Stomach (tissue), 4 donors: Measurements from ENCODE around the gene PCDHB6.

Experiments
- POLR2A ChIP-seq, 4 donors: fragments of 450-650 bp; IDR thresholded peaks; one replicate each; pipeline ENCODE4 v1.6.1; 2016; ENCODE audit warnings: antibody characterized with exemption in 4 of 4, control low read depth in 2 of 4, mild to moderate bottlenecking in 1 of 4, moderate library complexity in 1 of 4
- TF ChIP-seq, protein P1 (sequence below), 7 experiments: fragments of 450-650 bp in 4 of 7; fragments of 200-600 bp in 3 of 7; sonication (generic) in 3 of 7; IDR thresholded peaks; one replicate each; pipeline ENCODE4 v1.5.1; 2016 to 2019; ENCODE audit warnings: antibody characterized with exemption in 7 of 7, control low read depth in 2 of 7, mild to moderate bottlenecking in 1 of 7

DNA sequence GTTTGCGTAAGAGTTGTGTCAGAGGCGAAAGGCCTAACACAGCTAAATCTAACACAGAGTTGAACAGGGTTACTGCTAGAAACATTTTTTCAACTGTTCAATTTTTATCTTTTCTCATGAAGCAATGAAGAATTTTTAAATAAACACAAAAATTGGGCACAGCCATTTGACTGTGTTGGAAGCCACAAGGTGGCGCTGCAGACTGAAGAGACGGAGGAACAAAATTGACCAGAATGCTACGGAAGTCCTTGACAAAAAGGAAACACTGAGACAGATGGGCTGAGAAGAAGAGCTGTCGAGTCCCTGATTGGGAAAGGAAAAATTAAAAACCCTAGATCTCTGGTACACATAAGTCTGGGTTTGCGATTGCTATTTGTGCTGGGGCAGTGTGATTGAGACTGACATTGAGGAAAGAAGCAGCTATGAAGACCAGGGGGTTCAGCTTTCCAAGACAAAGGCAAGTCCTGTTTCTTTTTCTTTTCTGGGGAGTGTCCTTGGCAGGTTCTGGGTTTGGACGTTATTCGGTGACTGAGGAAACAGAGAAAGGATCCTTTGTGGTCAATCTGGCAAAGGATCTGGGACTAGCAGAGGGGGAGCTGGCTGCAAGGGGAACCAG, 37.1 kb downstream of the PCDHB6 start, which contains the start of gene PCDHB9:
- TF ChIP-seq, protein P1, sequence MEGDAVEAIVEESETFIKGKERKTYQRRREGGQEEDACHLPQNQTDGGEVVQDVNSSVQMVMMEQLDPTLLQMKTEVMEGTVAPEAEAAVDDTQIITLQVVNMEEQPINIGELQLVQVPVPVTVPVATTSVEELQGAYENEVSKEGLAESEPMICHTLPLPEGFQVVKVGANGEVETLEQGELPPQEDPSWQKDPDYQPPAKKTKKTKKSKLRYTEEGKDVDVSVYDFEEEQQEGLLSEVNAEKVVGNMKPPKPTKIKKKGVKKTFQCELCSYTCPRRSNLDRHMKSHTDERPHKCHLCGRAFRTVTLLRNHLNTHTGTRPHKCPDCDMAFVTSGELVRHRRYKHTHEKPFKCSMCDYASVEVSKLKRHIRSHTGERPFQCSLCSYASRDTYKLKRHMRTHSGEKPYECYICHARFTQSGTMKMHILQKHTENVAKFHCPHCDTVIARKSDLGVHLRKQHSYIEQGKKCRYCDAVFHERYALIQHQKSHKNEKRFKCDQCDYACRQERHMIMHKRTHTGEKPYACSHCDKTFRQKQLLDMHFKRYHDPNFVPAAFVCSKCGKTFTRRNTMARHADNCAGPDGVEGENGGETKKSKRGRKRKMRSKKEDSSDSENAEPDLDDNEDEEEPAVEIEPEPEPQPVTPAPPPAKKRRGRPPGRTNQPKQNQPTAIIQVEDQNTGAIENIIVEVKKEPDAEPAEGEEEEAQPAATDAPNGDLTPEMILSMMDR (IDR thresholded peaks at IDR 0.05) = peak in 1 of 7 experiments; percentile 10
- no peak for TF ChIP-seq POLR2A (IDR thresholded peaks at IDR 0.05)
